GM12878 (cell line): ENCODE results near the gene C1QTNF12. TPM values are rescaled to one million over a fixed set of nuclear protein-coding genes. Genes with fewer than 3 reads are reported as not detected.

Source experiments
- ATAC-seq: fragments of 200-7000 bp; cut with Tn5 transposase; 3 replicates; pipeline ENCODE4 v1.9.1; 2020; ENCODE audit warnings: mild to moderate bottlenecking, moderate library complexity
- BruUV-seq: library from RNA; stranded (reverse); fragments of 400-500 nt; replicated peaks from 2 replicates; lab custom pipeline; 2021; lab: Mats Ljungman, UMichigan
- CTCF ChIA-PET: fragments of 300-600 bp; sonication (Branson Sonifier 250); formaldehyde crosslinking; extraction: SDS; loops from one replicate; lab custom pipeline; 2021; ENCODE audit warnings: inconsistent platforms; lab: Yijun Ruan, JAX
- POLR2A ChIA-PET: fragments of 350-600 bp; formaldehyde crosslinking; extraction: SDS; loops from one replicate; lab custom pipeline; 2021; ENCODE audit warnings: inconsistent platforms; lab: Charles Lee
- RAD21 ChIA-PET: fragments of 300-600 bp; sonication (Branson Sonifier 250); formaldehyde crosslinking; loops from one replicate; lab custom pipeline; 2023; ENCODE audit warnings: antibody characterized with exemption; ENCODE audit not compliant: unreplicated experiment; lab: Charles Lee
- SMC1A ChIA-PET: fragments of 300-600 bp; sonication (Branson Sonifier 250); formaldehyde crosslinking; loops from one replicate; lab custom pipeline; 2023; ENCODE audit not compliant: unreplicated experiment, uncharacterized antibody; lab: Charles Lee
- DNase-seq: peaks from one replicate; pipeline ENCODE4 v3.0.0-alpha.2; 2011; ENCODE audit warnings: low read depth, low spot score
- FAIRE-seq: peaks from 3 replicates; lab custom pipeline; 2011; peaks lifted over from hg19 to GRCh38; lab: Jason Lieb, UNC
- H2AFZ ChIP-seq: 2 replicates; pipeline ENCODE4 v1.6.0; 2011; ENCODE audit warnings: low read depth, low read length, control low read depth; ENCODE audit not compliant: control insufficient read depth
- H3K27ac ChIP-seq: 2 replicates; pipeline ENCODE4 v1.5.1; 2011; ENCODE audit warnings: control low read depth; ENCODE audit not compliant: control insufficient read depth, insufficient read depth
- H3K27me3 ChIP-seq, 2 experiments: replicated peaks in 1 of 2; 2 replicates each; pipeline versions ENCODE4 v1.6.0 to v1.6.1; 2011; ENCODE audit warnings: low read length in 1 of 2; ENCODE audit not compliant: control insufficient read depth in 2 of 2, insufficient read depth in 2 of 2
- H3K36me3 ChIP-seq, 2 experiments: 2 replicates each; pipeline ENCODE4 v1.5.1; 2011; ENCODE audit warnings: low read length in 1 of 2; ENCODE audit not compliant: control insufficient read depth in 2 of 2, insufficient read depth in 2 of 2
- H3K4me1 ChIP-seq: 2 replicates; pipeline ENCODE4 v1.6.1; 2011; ENCODE audit warnings: mild to moderate bottlenecking, low read length, moderate library complexity, mixed read lengths; ENCODE audit not compliant: control insufficient read depth, insufficient read depth
- H3K4me2 ChIP-seq: 2 replicates; pipeline ENCODE4 v1.6.0; 2011; ENCODE audit warnings: control low read depth; ENCODE audit not compliant: control insufficient read depth, insufficient read depth
- H3K4me3 ChIP-seq: fragments of 200-600 bp; sonication (generic); 2 replicates; pipeline ENCODE4 v1.5.1; 2016
- H3K79me2 ChIP-seq: 2 replicates; pipeline ENCODE4 v1.6.0; 2011; ENCODE audit warnings: low read length; ENCODE audit not compliant: control insufficient read depth, insufficient read depth
- H3K9ac ChIP-seq: 2 replicates; pipeline ENCODE4 v1.8.0; 2011; ENCODE audit warnings: low read length, control low read depth, mixed read lengths; ENCODE audit not compliant: control insufficient read depth, insufficient read depth
- H3K9me3 ChIP-seq: replicated peaks from 3 replicates; pipeline ENCODE4 v1.5.1; 2011; ENCODE audit warnings: mild to moderate bottlenecking, low read length; ENCODE audit not compliant: control insufficient read depth, insufficient read depth
- H4K20me1 ChIP-seq: 2 replicates; pipeline ENCODE4 v1.6.0; 2011; ENCODE audit not compliant: control insufficient read depth, insufficient read depth
- IRF4 ChIP-seq: IDR thresholded peaks from 2 replicates; pipeline ENCODE4 v1.6.1; 2011; ENCODE audit warnings: low read depth, low read length
- POLR2A ChIP-seq: IDR thresholded peaks from 2 replicates; pipeline ENCODE4 v1.6.1; 2011; ENCODE audit warnings: low read depth, mild to moderate bottlenecking, low read length
- SMAD5 ChIP-seq: IDR thresholded peaks from 2 replicates; pipeline ENCODE4 v1.6.1; 2016; ENCODE audit warnings: antibody characterized with exemption, low read depth
- SPI1 ChIP-seq: IDR thresholded peaks from 2 replicates; pipeline ENCODE4 v1.6.1; 2011; ENCODE audit warnings: low read depth, mild to moderate bottlenecking, low read length, moderate library complexity, borderline replicate concordance; ENCODE audit not compliant: insufficient read depth
- TARDBP ChIP-seq: IDR thresholded peaks from 2 replicates; pipeline ENCODE4 v1.6.1; 2016; ENCODE audit warnings: borderline replicate concordance
- WGBS: methylation state at CpG from one replicate; pipeline ENCODE4 v1.1.6; 2016; ENCODE audit warnings: low lambda C conversion rate; ENCODE audit not compliant: insufficient replicate concordance, insufficient coverage; ENCODE audit errors: missing lambda C conversion rate; 5-methylcytosine and 5-hydroxymethylcytosine counted together
- in situ Hi-C: fragments of 300-500 bp; cut with MboI; formaldehyde crosslinking; loops from 9 replicates; pipeline ENCODE4 v1.14.3; 2018; ENCODE audit warnings: mixed read lengths
- intact Hi-C: fragments of 100-400 bp; cut with micrococcal nuclease; formaldehyde crosslinking; loops from one replicate; pipeline ENCODE4 v1.14.2; 2022; ENCODE audit not compliant: unreplicated experiment
- polyA plus RNA-seq, 11 experiments: library from polyadenylated mRNA; depleted of rRNA in 4 of 11; unstranded in 6 of 11; stranded (reverse) in 5 of 11; fragments of >200 nt; fragmentation: Nextera tagmentation in 4 of 11; fragmentation: Illumina TruSeq in 1 of 11; extraction: Ambion mirVana in 4 of 11; extraction: Trizol in 1 of 11; gene quantifications; 1 replicate in 1 of 11; 2 replicates in 10 of 11; pipeline versions ENCODE4 v1.2.1 to v1.2.3, GENCODE V29; 2011 to 2016; ENCODE audit warnings: inconsistent platforms in 2 of 11, missing spikeins in 2 of 11, low read depth in 1 of 11
- total RNA-seq, 4 experiments: library from RNA; depleted of rRNA in 3 of 4; stranded (reverse); fragments of >200 nt in 3 of 4; fragmentation: Illumina TruSeq in 1 of 4; extraction: Trizol in 1 of 4; gene quantifications; 2 replicates each; pipeline versions ENCODE4 v1.2.1 to v1.2.3, GENCODE V29; 2013 to 2021
- TF ChIP-seq, protein P1 (sequence below): IDR thresholded peaks from 2 replicates; pipeline ENCODE4 v1.6.1; 2012; ENCODE audit warnings: low read depth, low read length, improper control_type of control experiment
- TF ChIP-seq, protein P2 (sequence below): fragments of 450-650 bp; formaldehyde crosslinking; IDR thresholded peaks from 2 replicates; pipeline ENCODE4 v1.5.0; 2022; ENCODE audit warnings: mild to moderate bottlenecking, missing genetic modification characterization

C1QTNF12 gene
- total and polyA plus RNA-seq, 10 of the 15 experiments (the other 5 are each of a cell fraction or from before 2014, with no cell fraction given), result 0.17 to 1.0 (median 0.31) TPM; not detected in 5

DNA sequence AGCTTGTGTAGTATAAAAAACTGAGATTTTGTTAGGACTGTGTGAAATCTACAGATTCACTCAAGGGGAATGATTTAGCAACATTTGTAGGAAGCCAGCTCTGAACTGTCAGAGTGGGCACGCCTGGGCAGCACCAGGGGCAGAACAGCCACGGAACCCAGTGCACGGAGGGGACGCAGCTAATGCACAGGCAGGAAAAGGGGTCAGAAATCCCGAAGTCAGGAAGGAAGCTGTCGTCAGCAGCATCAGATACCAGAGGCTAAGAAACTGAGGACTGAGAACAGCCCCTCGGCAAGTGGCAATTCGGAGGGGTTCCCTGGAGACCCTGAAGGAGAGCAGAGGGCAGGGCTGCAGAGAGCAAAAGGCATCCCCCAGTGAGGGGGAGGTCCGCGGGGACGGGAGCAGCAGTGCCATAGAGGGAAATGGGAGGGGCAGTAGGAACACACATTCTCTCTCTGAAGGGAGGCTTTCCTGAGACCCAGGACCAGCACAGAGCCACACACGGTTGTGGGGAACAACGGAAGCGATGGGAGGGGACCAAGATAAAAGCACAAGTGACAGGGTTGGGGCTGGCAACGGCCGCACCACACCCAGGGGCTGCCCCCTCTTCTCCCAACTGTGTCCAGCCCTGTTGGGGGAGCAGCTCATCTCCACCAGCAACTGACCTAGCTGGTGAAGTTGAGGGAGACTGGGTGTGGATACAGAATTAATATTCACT is 14.5 kb upstream of the C1QTNF12 start:
- POLR2A ChIA-PET, result interaction anchor here (1.0 kb wide), 1 partner anchor 11 kb away, joined by 4 read pairs; no protein-coding TSS in a partner anchor
- Histone ChIP-seq H3K27ac (no peak overlapping the region), H3K4me3 (no peak overlapping the region), H3K4me1 (no peaks in the 10 kb centered on the region), H3K79me2 (no peaks in the 10 kb centered on the region), H3K9ac (no peak overlapping the region), H2AFZ (no peak overlapping the region), H3K9me3 (no peaks in the 10 kb centered on the region), H3K27me3 (no peaks in the 10 kb centered on the region), H3K36me3 (peaks cover 18 to 22% of the 10 kb centered on the region in 2 experiments), H4K20me1 (no peaks in the 10 kb centered on the region), H3K4me2 (no peak overlapping the region)
- intact Hi-C loops (no loop called here), in situ Hi-C loops (no loop called here)
- SMC1A ChIA-PET, result interaction anchor here (1.0 to 1.7 kb wide), 2 partner anchors 10 to 31 kb away, joined by 4 to 8 read pairs; no protein-coding TSS in a partner anchor
- TF ChIP-seq TARDBP, result no peak
- 0 out of 2 replicates have a peak, but pooled peaks have one; percentile 10 for TF ChIP-seq POLR2A
- no peak for TF ChIP-seq SMAD5
- TF ChIP-seq, protein P1, sequence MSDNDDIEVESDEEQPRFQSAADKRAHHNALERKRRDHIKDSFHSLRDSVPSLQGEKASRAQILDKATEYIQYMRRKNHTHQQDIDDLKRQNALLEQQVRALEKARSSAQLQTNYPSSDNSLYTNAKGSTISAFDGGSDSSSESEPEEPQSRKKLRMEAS, result no peak
- DNase-seq (no peak), FAIRE-seq (no peak), ATAC-seq (no peak)
- RAD21 ChIA-PET, result no interaction called here
- BruUV-seq, result no TSS peak
- WGBS, result 92% methylated on average over 16 of the region's 16 CpGs
- CTCF ChIA-PET, result interaction anchor here (1.1 to 1.6 kb wide), 2 partner anchors 10 to 13 kb away, joined by 3 to 4 read pairs; no protein-coding TSS in a partner anchor

DNA sequence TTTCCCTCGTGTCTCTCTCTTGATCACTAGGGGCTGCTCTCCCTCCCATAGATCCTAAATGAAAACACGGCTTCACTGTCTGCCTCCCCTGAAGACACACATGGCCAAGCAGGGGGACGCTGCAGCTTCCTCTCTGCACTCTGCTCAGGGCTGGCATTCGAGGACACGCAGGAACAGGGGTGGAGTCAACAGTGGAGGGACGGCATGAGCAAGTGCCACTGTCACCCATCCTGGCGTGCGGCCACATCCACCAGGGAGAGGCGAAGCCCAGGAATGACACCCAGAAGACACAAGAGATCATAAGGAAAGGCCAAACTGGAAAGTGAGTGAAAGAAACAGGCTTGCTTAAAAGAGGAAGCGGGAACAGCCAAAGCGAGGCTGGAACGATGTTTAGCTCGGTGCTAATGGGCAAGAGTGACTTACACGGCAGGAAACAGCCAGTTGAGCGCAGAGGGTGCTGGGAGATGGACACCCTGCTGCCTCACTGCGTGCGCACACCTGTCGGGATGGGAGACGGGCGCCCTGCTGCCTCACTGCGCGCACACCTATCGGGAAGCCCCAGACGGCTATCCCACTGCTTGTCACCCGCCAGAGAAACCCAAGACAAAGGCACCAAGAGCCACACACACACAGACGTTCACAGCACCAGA is 13.6 kb upstream of the C1QTNF12 start:
- Histone ChIP-seq H3K36me3 (peaks cover 17 to 19% of the 10 kb centered on the region in 2 experiments), H3K79me2 (no peaks in the 10 kb centered on the region), H2AFZ (no peak overlapping the region), H3K4me2 (no peak overlapping the region), H4K20me1 (no peaks in the 10 kb centered on the region), H3K9me3 (no peaks in the 10 kb centered on the region), H3K4me1 (no peaks in the 10 kb centered on the region), H3K9ac (no peak overlapping the region), H3K4me3 (no peak overlapping the region), H3K27me3 (no peaks in the 10 kb centered on the region), H3K27ac (no peak overlapping the region)
- ChIA-PET POLR2A (interaction anchor here (1.0 kb wide), 1 partner anchor 9 kb away, joined by 3 read pairs; no protein-coding TSS in a partner anchor), SMC1A (interaction anchor here (1.0 to 1.7 kb wide), 2 partner anchors 10 to 31 kb away, joined by 4 to 8 read pairs; no protein-coding TSS in a partner anchor), RAD21 (no interaction called here), CTCF (no interaction called here)
- WGBS, result 85% methylated on average over 26 of the region's 26 CpGs
- peak; percentile 87 for TF ChIP-seq SPI1
- 0 out of 2 replicates have a peak, but pooled peaks have one; percentile 18 for TF ChIP-seq IRF4
- TF ChIP-seq, protein P2, sequence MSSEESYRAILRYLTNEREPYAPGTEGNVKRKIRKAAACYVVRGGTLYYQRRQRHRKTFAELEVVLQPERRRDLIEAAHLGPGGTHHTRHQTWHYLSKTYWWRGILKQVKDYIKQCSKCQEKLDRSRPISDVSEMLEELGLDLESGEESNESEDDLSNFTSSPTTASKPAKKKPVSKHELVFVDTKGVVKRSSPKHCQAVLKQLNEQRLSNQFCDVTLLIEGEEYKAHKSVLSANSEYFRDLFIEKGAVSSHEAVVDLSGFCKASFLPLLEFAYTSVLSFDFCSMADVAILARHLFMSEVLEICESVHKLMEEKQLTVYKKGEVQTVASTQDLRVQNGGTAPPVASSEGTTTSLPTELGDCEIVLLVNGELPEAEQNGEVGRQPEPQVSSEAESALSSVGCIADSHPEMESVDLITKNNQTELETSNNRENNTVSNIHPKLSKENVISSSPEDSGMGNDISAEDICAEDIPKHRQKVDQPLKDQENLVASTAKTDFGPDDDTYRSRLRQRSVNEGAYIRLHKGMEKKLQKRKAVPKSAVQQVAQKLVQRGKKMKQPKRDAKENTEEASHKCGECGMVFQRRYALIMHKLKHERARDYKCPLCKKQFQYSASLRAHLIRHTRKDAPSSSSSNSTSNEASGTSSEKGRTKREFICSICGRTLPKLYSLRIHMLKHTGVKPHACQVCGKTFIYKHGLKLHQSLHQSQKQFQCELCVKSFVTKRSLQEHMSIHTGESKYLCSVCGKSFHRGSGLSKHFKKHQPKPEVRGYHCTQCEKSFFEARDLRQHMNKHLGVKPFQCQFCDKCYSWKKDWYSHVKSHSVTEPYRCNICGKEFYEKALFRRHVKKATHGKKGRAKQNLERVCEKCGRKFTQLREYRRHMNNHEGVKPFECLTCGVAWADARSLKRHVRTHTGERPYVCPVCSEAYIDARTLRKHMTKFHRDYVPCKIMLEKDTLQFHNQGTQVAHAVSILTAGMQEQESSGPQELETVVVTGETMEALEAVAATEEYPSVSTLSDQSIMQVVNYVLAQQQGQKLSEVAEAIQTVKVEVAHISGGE, result no peak
- no peak for DNase-seq
- intact Hi-C loops, result no loop called here
- in situ Hi-C loops, result no loop called here
- FAIRE-seq, result no peak
- no TSS peak for BruUV-seq
- no peak for ATAC-seq
